OCI-M2 (cell line): Measurements from ENCODE around the gene ACTN2.

Source experiments
- DNase-seq: peaks from one replicate; lab custom pipeline; 2025; ENCODE audit not compliant: unreplicated experiment; lab: John Stamatoyannopoulos, UW

ACTN2 gene

GRCh38 chr1:236734141-236734765 is 48.0 kb downstream of the ACTN2 start:
- no peak for DNase-seq

- DNase-seq: no peak
Observed at GRCh38 chr1:236736761-236737160, 50.5 kb downstream of the ACTN2 start.

- no peak for DNase-seq
Observed at GRCh38 chr1:236741753-236742152, 55.5 kb downstream of the ACTN2 start.

GRCh38 chr1:236742421-236743160 is 56.3 kb downstream of the ACTN2 start:
- no peak for DNase-seq

- DNase-seq: no peak
Observed at GRCh38 chr1:236744533-236744932, 58.2 kb downstream of the ACTN2 start.

GRCh38 chr1:236746785-236747184 is 60.5 kb downstream of the ACTN2 start:
- DNase-seq: no peak

GRCh38 chr1:236747311-236747985 is 61.1 kb downstream of the ACTN2 start:
- no peak for DNase-seq

- no peak for DNase-seq
Observed at GRCh38 chr1:236748268-236748870, 62.1 kb downstream of the ACTN2 start.

- no peak for DNase-seq
Observed at GRCh38 chr1:236750928-236751327, 64.6 kb downstream of the ACTN2 start.

GRCh38 chr1:236751385-236751784 is 65.1 kb downstream of the ACTN2 start:
- no peak for DNase-seq

GRCh38 chr1:236751935-236752334 is 65.6 kb downstream of the ACTN2 start:
- DNase-seq: no peak

- DNase-seq: no peak
Observed at GRCh38 chr1:236753516-236753915, 67.2 kb downstream of the ACTN2 start.

GRCh38 chr1:236753964-236754363 is 67.7 kb downstream of the ACTN2 start:
- DNase-seq: no peak

GRCh38 chr1:236754525-236755210 is 68.4 kb downstream of the ACTN2 start:
- no peak for DNase-seq

GRCh38 chr1:236757640-236758039 is 71.3 kb downstream of the ACTN2 start:
- DNase-seq: no peak

GRCh38 chr1:236759252-236759859 is 73.1 kb downstream of the ACTN2 start:
- DNase-seq: no peak

GRCh38 chr1:236760480-236760879 is 74.2 kb downstream of the ACTN2 start:
- DNase-seq: no peak

- no peak for DNase-seq
Observed at GRCh38 chr1:236760986-236761385, 74.7 kb downstream of the ACTN2 start.

GRCh38 chr1:236761397-236762132 is 75.3 kb downstream of the ACTN2 start:
- no peak for DNase-seq

GRCh38 chr1:236762410-236762809 is 76.1 kb downstream of the ACTN2 start:
- DNase-seq: no peak
